HCT116 (cell line): ENCODE results near the gene BEND5. TPM values are rescaled to one million over a fixed set of nuclear protein-coding genes. Genes with fewer than 3 reads are reported as not detected.

Experiments used
- ATAC-seq: fragments of 200-7000 bp; cut with Tn5 transposase; 2 replicates; pipeline ENCODE4 v1.9.1; 2020; ENCODE audit warnings: mild to moderate bottlenecking, moderate library complexity
- BruUV-seq: library from RNA; stranded (reverse); fragments of 400-500 nt; replicated peaks from 2 replicates; lab custom pipeline; 2021; lab: Mats Ljungman, UMichigan
- CTCF ChIA-PET: fragments of 300-600 bp; sonication (Branson Sonifier 250); formaldehyde crosslinking; loops from one replicate; lab custom pipeline; 2021; ENCODE audit warnings: antibody characterized with exemption; lab: Charles Lee
- POLR2A ChIA-PET: fragments of 300-600, 350-600 bp; sonication (Branson Sonifier 250); formaldehyde crosslinking; loops from one replicate; lab custom pipeline; 2021; ENCODE audit warnings: antibody characterized with exemption; lab: Charles Lee
- RAD21 ChIA-PET, 2 experiments: fragments of 300-600 bp; sonication (Branson Sonifier 250); formaldehyde crosslinking; loops; one replicate each; lab custom pipeline; 2023; ENCODE audit warnings: low total read pairs in 2 of 2; ENCODE audit not compliant: uncharacterized antibody in 2 of 2, unreplicated experiment in 2 of 2, low non-redundant PET in 1 of 2; lab: Charles Lee
- DNase-seq: peaks from one replicate; pipeline ENCODE4 v3.0.0-alpha.2; 2010; ENCODE audit warnings: low read depth, low spot score
- H2AFZ ChIP-seq: fragments of 200-600 bp; shearing (Covaris generic), sonication (generic); 2 replicates; pipeline ENCODE4 v1.6.1; 2017; ENCODE audit warnings: low read depth, mixed run types, mixed read lengths, antibody characterized with exemption, low read length; ENCODE audit not compliant: poor library complexity, severe bottlenecking
- H3K27ac ChIP-seq: 2 replicates; pipeline ENCODE4 v1.5.1; 2012; ENCODE audit warnings: low read depth, low read length
- H3K27me3 ChIP-seq: fragments of 200-600 bp; sonication (generic); 2 replicates; pipeline ENCODE4 v1.6.1; 2016; ENCODE audit warnings: mixed run types, low read length, mixed read lengths; ENCODE audit not compliant: insufficient read depth
- H3K36me3 ChIP-seq, 2 experiments: fragments of 200-500 bp in 1 of 2; fragments of 200-600 bp in 1 of 2; sonication (Bioruptor generic) in 1 of 2; sonication (generic) in 1 of 2; 2 replicates each; pipeline versions ENCODE4 v1.5.1 to v1.6.1; 2014 to 2016; ENCODE audit warnings: low read length in 2 of 2, inconsistent platforms in 1 of 2, mixed read lengths in 1 of 2, mixed run types in 1 of 2; ENCODE audit not compliant: insufficient read depth in 2 of 2, control insufficient read depth in 1 of 2
- H3K4me1 ChIP-seq, 2 experiments: fragments of 200-600 bp in 1 of 2; sonication (generic) in 1 of 2; 2 replicates each; pipeline versions ENCODE4 v1.5.1 to v1.6.1; 2012 to 2017; ENCODE audit warnings: low read length in 2 of 2, inconsistent platforms in 1 of 2, mild to moderate bottlenecking in 1 of 2, mixed read lengths in 1 of 2, mixed run types in 1 of 2, moderate library complexity in 1 of 2; ENCODE audit not compliant: insufficient read depth in 2 of 2, control insufficient read depth in 1 of 2
- H3K4me2 ChIP-seq: fragments of 200-600 bp; sonication (generic); 2 replicates; pipeline ENCODE4 v1.6.1; 2017; ENCODE audit warnings: mixed run types, low read length, mixed read lengths
- H3K4me3 ChIP-seq, 2 experiments: fragments of 200-600 bp in 1 of 2; sonication (generic) in 1 of 2; replicated peaks in 1 of 2; 2 replicates each; pipeline ENCODE4 v1.5.1; 2011 to 2016; ENCODE audit warnings: low read length in 2 of 2, control low read depth in 1 of 2, low read depth in 1 of 2, mild to moderate bottlenecking in 1 of 2, mixed read lengths in 1 of 2, mixed run types in 1 of 2
- H3K79me2 ChIP-seq: fragments of 200-600 bp; sonication (generic); 2 replicates; pipeline ENCODE4 v1.6.1; 2017; ENCODE audit warnings: mild to moderate bottlenecking, mixed run types, low read length, moderate library complexity, mixed read lengths; ENCODE audit not compliant: insufficient read depth
- H3K9ac ChIP-seq: fragments of 200-600 bp; sonication (generic); 2 replicates; pipeline ENCODE4 v1.6.1; 2016; ENCODE audit warnings: low read length, mixed read lengths
- H3K9me2 ChIP-seq: fragments of 200-600 bp; sonication (generic), shearing (Covaris generic); 2 replicates; pipeline ENCODE4 v1.6.1; 2017; ENCODE audit warnings: mixed run types, mild to moderate bottlenecking, moderate library complexity; ENCODE audit not compliant: insufficient read depth
- H3K9me3 ChIP-seq, 2 experiments: fragments of 200-500 bp in 1 of 2; fragments of 200-600 bp in 1 of 2; sonication (Bioruptor generic) in 1 of 2; sonication (generic) in 1 of 2; 2 replicates each; pipeline ENCODE4 v1.6.1; 2014 to 2017; ENCODE audit warnings: low read length in 2 of 2, mixed read lengths in 2 of 2, inconsistent platforms in 1 of 2, low read depth in 1 of 2, mild to moderate bottlenecking in 1 of 2, mixed run types in 1 of 2, moderate library complexity in 1 of 2; ENCODE audit not compliant: control insufficient read depth in 1 of 2, insufficient read depth in 1 of 2
- H4K20me1 ChIP-seq: fragments of 200-600 bp; sonication (generic), shearing (Covaris generic); 2 replicates; pipeline ENCODE4 v1.6.1; 2017; ENCODE audit warnings: mixed run types, mild to moderate bottlenecking, moderate library complexity; ENCODE audit not compliant: insufficient read depth
- ATF3 ChIP-seq: IDR thresholded peaks from 2 replicates; pipeline ENCODE4 v1.6.1; 2012
- CBX3 ChIP-seq: IDR thresholded peaks from 2 replicates; pipeline ENCODE4 v1.6.1; 2012; ENCODE audit warnings: low read depth
- ELF1 ChIP-seq: IDR thresholded peaks from 2 replicates; pipeline ENCODE4 v1.6.1; 2012; ENCODE audit warnings: low read depth, borderline replicate concordance
- EZH2 ChIP-seq: fragments of 200-600 bp; sonication (generic); IDR thresholded peaks from 2 replicates; pipeline ENCODE4 v1.6.1; 2017; ENCODE audit warnings: antibody characterized with exemption, mixed run types
- EZH2phosphoT487 ChIP-seq: fragments of 200-600 bp; IDR thresholded peaks from 2 replicates; pipeline ENCODE4 v1.6.1; 2018; ENCODE audit warnings: antibody characterized with exemption, borderline replicate concordance
- RAD21 ChIP-seq: IDR thresholded peaks from 2 replicates; pipeline ENCODE4 v1.6.1; 2012; ENCODE audit warnings: low read depth, mild to moderate bottlenecking
- SIN3A ChIP-seq: IDR thresholded peaks from 2 replicates; pipeline ENCODE4 v1.6.1; 2012; ENCODE audit warnings: low read depth
- SP1 ChIP-seq: IDR thresholded peaks from 2 replicates; pipeline ENCODE4 v1.6.1; 2012; ENCODE audit warnings: low read depth
- SRF ChIP-seq: IDR thresholded peaks from 2 replicates; pipeline ENCODE4 v1.6.1; 2012; ENCODE audit warnings: low read depth
- YY1 ChIP-seq: IDR thresholded peaks from 2 replicates; pipeline ENCODE4 v1.6.1; 2011; ENCODE audit warnings: low read length, low read depth, moderate library complexity, mild to moderate bottlenecking; ENCODE audit not compliant: insufficient replicate concordance; ENCODE audit errors: extremely low read depth
- ZBTB33 ChIP-seq: IDR thresholded peaks from 2 replicates; pipeline ENCODE4 v1.6.1; 2011; ENCODE audit warnings: mild to moderate bottlenecking, low read length, moderate library complexity; ENCODE audit not compliant: insufficient replicate concordance; ENCODE audit errors: extremely low read depth
- ZNF274 ChIP-seq: fragments of 200-500 bp; sonication (Bioruptor generic); IDR thresholded peaks from 2 replicates; pipeline ENCODE4 v1.6.1; 2014; ENCODE audit warnings: mild to moderate bottlenecking, low read depth, low read length, inconsistent platforms
- intact Hi-C: fragments of 100-400 bp; cut with micrococcal nuclease; formaldehyde crosslinking; loops from 2 replicates; pipeline ENCODE4 v1.10.0; 2022
- total RNA-seq: library from RNA; stranded (reverse); gene quantifications from one replicate; pipeline ENCODE4 v1.2.1, GENCODE V29; 2021; ENCODE audit not compliant: unreplicated experiment

The BEND5 gene
- total RNA-seq, 1 experiment from 2014 or later = not detected

GRCh38 chr1:48683839-48684238 is 92.9 kb downstream of the BEND5 start (continued):
- TF ChIP-seq EZH2phosphoT487 (no peak), ATF3 (no peak), YY1 (no peak)

DNA sequence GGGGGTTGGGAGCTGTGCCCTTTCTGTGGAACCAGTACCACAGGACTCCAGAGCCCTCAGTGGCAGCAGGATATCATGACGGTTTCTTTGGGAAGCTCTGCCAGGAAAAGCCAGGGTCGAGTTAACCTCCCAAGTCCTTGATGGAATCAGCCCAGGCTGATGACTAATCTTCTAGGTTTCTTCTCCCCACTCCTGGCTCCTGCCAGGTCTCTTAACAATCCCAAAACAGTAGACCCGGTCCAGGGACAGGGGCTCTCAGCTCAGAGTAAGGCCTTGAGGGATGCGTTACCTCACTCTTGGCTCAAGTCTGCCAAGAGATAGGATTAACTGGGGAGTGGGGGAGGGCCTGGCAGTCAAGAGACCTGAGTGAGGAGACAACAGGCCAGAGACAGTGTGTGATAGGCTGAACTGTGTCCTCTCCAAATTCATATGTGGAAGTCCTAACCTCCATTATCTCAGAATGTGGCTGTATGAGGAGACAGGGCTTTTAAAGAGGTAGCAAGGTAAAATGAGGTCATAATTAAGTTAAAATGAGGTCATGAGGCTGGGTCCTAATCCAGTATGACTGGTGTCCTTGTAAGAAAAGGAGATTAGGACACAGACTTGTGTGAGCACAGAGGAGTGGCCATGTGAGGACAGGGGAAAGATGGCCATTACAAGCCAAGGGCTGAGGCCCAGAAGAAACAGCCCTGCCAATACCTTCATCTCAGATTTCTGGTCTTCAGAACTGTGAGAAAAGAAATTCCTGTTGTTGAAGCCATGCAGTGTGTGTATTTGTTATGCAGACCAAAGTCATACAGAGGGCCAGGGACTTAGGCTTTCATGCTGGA is 95.0 kb downstream of the BEND5 start:
- Histone ChIP-seq H3K27me3 (peaks cover 9% of the 10 kb centered on the region), H3K4me3 (no peak overlapping the region), H3K27ac (no peak overlapping the region), H3K9me2 (no peaks in the 10 kb centered on the region), H4K20me1 (no peaks in the 10 kb centered on the region), H3K9me3 (no peaks in the 10 kb centered on the region), H3K9ac (no peak overlapping the region), H2AFZ (no peak overlapping the region), H3K36me3 (no peaks in the 10 kb centered on the region), H3K4me2 (no peak overlapping the region), H3K4me1 (no peaks in the 10 kb centered on the region), H3K79me2 (no peaks in the 10 kb centered on the region)
- ChIA-PET CTCF (no interaction called here), RAD21 (no interaction called here), POLR2A (no interaction called here)
- ATAC-seq (no peak), DNase-seq (no peak)
- no TSS peak for BruUV-seq
- TF ChIP-seq RAD21 = no peak
- TF ChIP-seq SIN3A = no peak
- TF ChIP-seq SP1 = no peak
- TF ChIP-seq CBX3 = no peak
- TF ChIP-seq ZBTB33 = no peak
- no peak for TF ChIP-seq ATF3
- no peak for TF ChIP-seq EZH2
- TF ChIP-seq ZNF274 = no peak
- TF ChIP-seq YY1 = no peak
- no peak for TF ChIP-seq SRF
- TF ChIP-seq ELF1 = no peak
- no peak for TF ChIP-seq EZH2phosphoT487
- intact Hi-C loops = loop anchor here (5.0 kb wide), 1 partner anchor 109 kb away; no protein-coding TSS in a partner anchor
